ENCODE measurements around the gene CCDC197.

GRCh38 chr14:94010625-94011024 is 13.5 kb downstream of the CCDC197 start:
- TF ChIP-seq CTCF (IDR thresholded peaks at IDR 0.05): no peak
- no peak for TF ChIP-seq POLR2A (IDR thresholded peaks at IDR 0.05)

Measured in body of pancreas (tissue), 4 donors.